OCI-LY7 (cell line): ENCODE data around the gene FYB2. TPM values are rescaled to one million over a fixed set of nuclear protein-coding genes. Genes with fewer than 3 reads are reported as not detected.

ENCODE experiments used
- BruUV-seq: library from RNA; stranded (reverse); fragments of 400-500 nt; replicated peaks from 2 replicates; lab custom pipeline; 2021; lab: Mats Ljungman, UMichigan
- CTCF ChIA-PET: fragments of 300-600 bp; sonication (Branson Sonifier 250); formaldehyde crosslinking; loops from one replicate; lab custom pipeline; 2022; ENCODE audit warnings: antibody characterized with exemption; ENCODE audit not compliant: unreplicated experiment; lab: Charles Lee
- POLR2A ChIA-PET: fragments of 300-600 bp; sonication (Branson Sonifier 250); formaldehyde crosslinking; loops from one replicate; lab custom pipeline; 2022; ENCODE audit warnings: antibody characterized with exemption; lab: Charles Lee
- DNase-seq: peaks from one replicate; pipeline ENCODE4 v3.0.0-alpha.2; 2015; ENCODE audit warnings: low spot score
- H2AFZ ChIP-seq: fragments of 200-600 bp; sonication (generic), shearing (Covaris generic); 2 replicates; pipeline ENCODE4 v1.6.1; 2014; ENCODE audit warnings: mild to moderate bottlenecking, antibody characterized with exemption, low read length, moderate library complexity
- H3K27ac ChIP-seq: fragments of 200-600 bp; sonication (generic); 2 replicates; pipeline ENCODE4 v1.5.1; 2014; ENCODE audit warnings: mixed run types, low read depth, mild to moderate bottlenecking, moderate library complexity, low read length, inconsistent platforms; ENCODE audit not compliant: poor library complexity, severe bottlenecking
- H3K36me3 ChIP-seq: fragments of 200-600 bp; sonication (generic); 2 replicates; pipeline ENCODE4 v1.6.1; 2014; ENCODE audit warnings: mild to moderate bottlenecking, antibody characterized with exemption, low read length, moderate library complexity, mixed read lengths; ENCODE audit not compliant: insufficient read depth
- H3K4me1 ChIP-seq: fragments of 200-600 bp; sonication (generic); 2 replicates; pipeline ENCODE4 v1.5.1; 2014; ENCODE audit warnings: mild to moderate bottlenecking, low read length; ENCODE audit not compliant: insufficient read depth, poor library complexity, severe bottlenecking
- H3K4me2 ChIP-seq: fragments of 200-600 bp; sonication (generic); 2 replicates; pipeline ENCODE4 v1.6.1; 2014; ENCODE audit warnings: mild to moderate bottlenecking, low read length
- H3K4me3 ChIP-seq: fragments of 200-600 bp; sonication (generic); 2 replicates; pipeline ENCODE4 v1.5.1; 2014; ENCODE audit warnings: mild to moderate bottlenecking, low read depth, low read length; ENCODE audit not compliant: poor library complexity, severe bottlenecking
- H3K79me2 ChIP-seq: fragments of 200-600 bp; sonication (generic); 2 replicates; pipeline ENCODE4 v1.6.1; 2016; ENCODE audit warnings: low read depth, mild to moderate bottlenecking, low read length, moderate library complexity, mixed read lengths; ENCODE audit not compliant: insufficient read depth
- H3K9me2 ChIP-seq: fragments of 200-600 bp; sonication (generic); 2 replicates; pipeline ENCODE4 v1.6.1; 2016; ENCODE audit warnings: mild to moderate bottlenecking, low read length, mixed read lengths; ENCODE audit not compliant: insufficient read depth
- H3K9me3 ChIP-seq: fragments of 200-600 bp; sonication (generic); 2 replicates; pipeline ENCODE4 v1.6.1; 2014; ENCODE audit warnings: mild to moderate bottlenecking, mixed run types, low read length, mixed read lengths
- H4K20me1 ChIP-seq: fragments of 200-600 bp; sonication (generic); 2 replicates; pipeline ENCODE4 v1.6.1; 2014; ENCODE audit warnings: mild to moderate bottlenecking, antibody characterized with exemption, low read length, moderate library complexity, mixed read lengths; ENCODE audit not compliant: insufficient read depth
- CTCF ChIP-seq: fragments of 200-600 bp; sonication (generic); conservative IDR thresholded peaks from 2 replicates; pipeline ENCODE4 v1.5.1; 2014; ENCODE audit warnings: mild to moderate bottlenecking, antibody characterized with exemption, low read length, moderate library complexity, mixed read lengths
- EZH2phosphoT487 ChIP-seq: fragments of 200-600 bp; sonication (generic); IDR thresholded peaks from 2 replicates; pipeline ENCODE4 v1.6.1; 2018; ENCODE audit warnings: low read depth, borderline replicate concordance, mild to moderate bottlenecking, mixed run types, antibody characterized with exemption, low read length, moderate library complexity, mixed read lengths
- intact Hi-C: fragments of 100-400 bp; cut with micrococcal nuclease; formaldehyde crosslinking; loops from one replicate; pipeline ENCODE4 v1.10.0; 2022; ENCODE audit not compliant: unreplicated experiment
- total RNA-seq, 2 experiments: library from RNA; depleted of rRNA in 1 of 2; stranded (reverse); fragments of >200 nt in 1 of 2; shearing (Covaris generic) in 1 of 2; gene quantifications; 2 replicates each; pipeline ENCODE4 v1.2.3, GENCODE V29; 2014 to 2022

Gene FYB2
- total RNA-seq, 2 experiments from 2014 or later: not detected

GRCh38 chr1:56825436-56825835, 6.2 kb upstream of the FYB2 start:
- DNase-seq: no peak
- no peaks in the 10 kb centered on the region for H3K9me2 ChIP-seq
- no peak overlapping the region for H3K4me2 ChIP-seq
- intact Hi-C loops: no loop called here
- ChIA-PET CTCF (no interaction called here), POLR2A (no interaction called here)
- H3K9me3 ChIP-seq: no peaks in the 10 kb centered on the region
- TF ChIP-seq CTCF (no peak), EZH2phosphoT487 (no peak)
- H3K27ac ChIP-seq: no peak overlapping the region
- H3K4me3 ChIP-seq: no peak overlapping the region
- H3K4me1 ChIP-seq: no peaks in the 10 kb centered on the region
- BruUV-seq: no TSS peak
- no peaks in the 10 kb centered on the region for H3K36me3 ChIP-seq
- H2AFZ ChIP-seq: no peak overlapping the region
- no peaks in the 10 kb centered on the region for H3K79me2 ChIP-seq
- H4K20me1 ChIP-seq: no peaks in the 10 kb centered on the region

GRCh38 chr1:56824938-56825337, 5.7 kb upstream of the FYB2 start:
- Histone ChIP-seq H3K4me1 (no peaks in the 10 kb centered on the region), H3K4me2 (no peak overlapping the region), H3K9me3 (no peaks in the 10 kb centered on the region), H3K27ac (no peak overlapping the region), H3K4me3 (no peak overlapping the region), H3K79me2 (no peaks in the 10 kb centered on the region), H3K9me2 (no peaks in the 10 kb centered on the region), H3K36me3 (no peaks in the 10 kb centered on the region), H4K20me1 (no peaks in the 10 kb centered on the region), H2AFZ (no peak overlapping the region)
- DNase-seq: no peak
- ChIA-PET POLR2A (no interaction called here), CTCF (no interaction called here)
- intact Hi-C loops: no loop called here
- no peak for TF ChIP-seq CTCF
- TF ChIP-seq EZH2phosphoT487: no peak
- no TSS peak for BruUV-seq

- CTCF ChIA-PET: no interaction called here
- BruUV-seq: no TSS peak
- no peaks in the 10 kb centered on the region for H3K9me3 ChIP-seq
- H3K4me1 ChIP-seq: no peaks in the 10 kb centered on the region
- intact Hi-C loops: no loop called here
- H3K9me2 ChIP-seq: no peaks in the 10 kb centered on the region
- H3K4me3 ChIP-seq: no peak overlapping the region
- no peak overlapping the region for H2AFZ ChIP-seq
- no peaks in the 10 kb centered on the region for H4K20me1 ChIP-seq
- H3K4me2 ChIP-seq: no peak overlapping the region
- H3K27ac ChIP-seq: no peak overlapping the region
- POLR2A ChIA-PET: no interaction called here
- no peaks in the 10 kb centered on the region for H3K79me2 ChIP-seq
- TF ChIP-seq EZH2phosphoT487: no peak
- TF ChIP-seq CTCF: no peak
- DNase-seq: no peak
- H3K36me3 ChIP-seq: no peaks in the 10 kb centered on the region
Observed at GRCh38 chr1:56824271-56824670, 5.1 kb upstream of the FYB2 start.
